Hematopoietic multipotent progenitor cell treated with erythropoietin and hydrocortisone succinate and interleukin-3 and kit ligand, for 6 days (in vitro differentiated cells): ENCODE measurements around the gene PXK.
A peak's percentile ranks its signal among the peaks of the same experiment; 100 is the strongest.
"Not testable (repeated sequence)": the region's sequence is repeated elsewhere in the genome, so short reads cannot be mapped to it uniquely, and the experiment has no call there.

Experiments
- DNase-seq: peaks from one replicate; pipeline ENCODE4 v3.0.0-alpha.2; 2015

The PXK gene

DNA sequence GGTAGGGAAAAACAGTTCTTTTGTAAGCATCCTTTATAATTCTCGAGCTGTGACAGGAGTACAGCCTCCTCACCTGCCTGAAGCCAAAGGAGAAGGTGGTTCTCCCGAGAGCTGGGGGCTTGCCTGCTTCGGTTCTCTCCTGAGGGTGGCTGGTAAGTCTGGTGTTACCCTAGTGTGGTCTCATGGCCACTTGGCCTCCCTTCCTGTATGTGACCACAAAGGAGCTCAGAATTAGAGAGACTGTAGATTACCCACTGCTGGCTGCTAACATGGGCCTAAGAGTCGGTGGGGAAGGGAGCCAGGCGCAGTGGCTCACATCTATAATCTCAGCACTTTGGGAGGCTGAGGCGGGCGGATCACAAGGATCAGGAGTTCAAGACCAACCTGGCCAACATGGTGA is 88.3 kb downstream of the PXK start:
- no peak for DNase-seq

DNA sequence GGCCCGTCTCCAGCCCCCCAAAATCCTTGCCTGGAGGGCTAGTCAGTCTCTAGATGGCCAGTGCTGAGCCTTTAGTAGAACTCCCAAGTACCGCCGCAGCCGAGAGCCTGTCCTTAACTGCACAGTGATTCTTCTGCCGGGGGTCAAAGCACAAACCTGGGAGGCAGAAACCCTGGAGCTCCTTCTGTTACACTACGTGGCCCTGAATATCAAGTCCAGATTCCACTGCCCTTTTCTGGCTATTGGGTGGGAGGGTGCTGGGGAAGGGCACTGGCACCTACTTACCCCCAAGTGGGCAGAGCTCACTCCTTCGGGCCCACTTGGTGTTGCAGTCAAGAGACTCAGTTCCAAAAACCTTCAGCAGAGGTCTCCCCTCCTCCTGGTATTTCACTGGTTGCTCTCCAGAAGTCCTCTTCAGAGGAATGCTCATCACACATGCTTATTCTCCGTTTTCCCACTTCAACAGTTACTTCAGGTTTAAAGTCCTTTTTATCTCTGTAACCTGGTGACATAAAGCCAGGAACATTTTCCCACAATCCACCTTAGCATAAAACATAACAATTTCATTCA is 90.1 kb downstream of the PXK start:
- DNase-seq, result peak; percentile 26

GRCh38 chr3:58424613-58425012 is 91.9 kb downstream of the PXK start:
- no peak for DNase-seq

- DNase-seq, result no peak
Observed at GRCh38 chr3:58425782-58426181, 93.1 kb downstream of the PXK start.

GRCh38 chr3:58427661-58428361 is 95.1 kb downstream of the PXK start:
- DNase-seq, result no peak

DNA sequence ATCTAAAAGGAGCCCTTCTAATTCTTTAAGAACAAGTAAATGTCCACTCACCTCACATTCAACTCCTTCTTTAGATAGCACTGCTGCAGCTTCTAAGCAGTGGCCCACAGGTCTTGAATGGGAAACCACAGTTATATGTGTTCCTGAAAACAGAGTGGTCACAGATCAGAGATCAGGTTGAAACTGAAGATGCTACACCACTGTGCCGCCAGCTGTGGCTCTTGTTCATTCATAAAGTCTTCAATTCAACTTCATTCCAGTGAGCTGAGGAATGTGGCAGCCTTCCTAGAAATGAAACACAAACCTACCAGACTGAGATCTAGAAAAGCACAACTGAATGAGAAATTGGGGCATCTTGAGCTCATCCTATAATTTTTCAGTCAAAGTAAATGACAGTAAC is 97.0 kb downstream of the PXK start:
- no peak for DNase-seq

- no peak for DNase-seq
Observed at GRCh38 chr3:58432905-58433304, 100.2 kb downstream of the PXK start.

GRCh38 chr3:58433400-58434167 is 100.9 kb downstream of the PXK start, which contains the start of gene PDHB:
PDHB (minus strand) TSS chr3:58433832; CDS start chr3:58433809, 23 bp downstream.
- peak; percentile 94 for DNase-seq

- DNase-seq, result no peak
Observed at GRCh38 chr3:58434168-58434504, 101.4 kb downstream of the PXK start.

DNA sequence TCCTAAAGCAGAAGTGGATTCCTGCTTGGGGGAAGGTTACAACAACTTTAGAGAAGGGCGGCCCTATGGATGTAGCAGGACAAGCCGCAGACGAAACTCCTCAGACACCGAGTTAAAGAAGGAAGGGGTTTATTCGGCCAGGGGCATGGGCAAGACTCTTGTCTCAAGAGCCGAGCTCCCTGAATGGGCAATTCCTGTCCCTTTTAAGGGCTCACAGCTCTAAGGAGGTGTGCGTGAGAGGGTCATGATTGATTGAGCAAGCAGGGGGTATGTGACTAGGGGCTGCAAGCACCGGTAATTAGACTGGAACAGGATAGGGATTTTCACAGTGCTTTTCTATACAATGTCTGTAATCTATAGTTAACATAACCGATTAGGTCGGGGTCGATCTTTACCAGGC is 101.8 kb downstream of the PXK start:
- no peak for DNase-seq

GRCh38 chr3:58434990-58435389 is 102.3 kb downstream of the PXK start:
- no peak for DNase-seq

GRCh38 chr3:58437276-58437675 is 104.6 kb downstream of the PXK start:
- DNase-seq, result not testable (repeated sequence)

GRCh38 chr3:58440996-58441355 is 108.3 kb downstream of the PXK start:
- DNase-seq, result not testable (repeated sequence)

- no peak for DNase-seq
Observed at GRCh38 chr3:58441514-58442450, 109.1 kb downstream of the PXK start.

GRCh38 chr3:58452176-58452575 is 119.5 kb downstream of the PXK start:
- DNase-seq, result no peak

GRCh38 chr3:58459160-58459559 is 126.5 kb downstream of the PXK start:
- no peak for DNase-seq

DNA sequence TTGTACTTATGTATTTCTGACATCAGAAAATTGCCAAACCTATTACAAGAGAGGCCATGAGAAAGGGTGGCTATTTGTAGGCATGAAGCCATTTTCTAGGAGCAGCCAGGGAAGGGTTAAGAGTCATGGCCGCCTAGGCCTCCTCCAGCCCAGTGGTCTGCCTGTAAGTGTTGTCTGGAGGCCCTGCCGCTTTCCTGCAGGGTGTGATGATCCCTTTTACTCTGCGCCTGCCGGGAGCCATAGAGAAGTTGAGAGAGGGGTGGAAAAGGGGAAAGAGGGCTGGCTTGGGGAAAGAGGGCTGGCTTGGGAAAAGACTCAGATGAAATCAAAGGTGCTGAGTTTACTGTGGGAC is 130.1 kb downstream of the PXK start:
- no peak for DNase-seq

DNA sequence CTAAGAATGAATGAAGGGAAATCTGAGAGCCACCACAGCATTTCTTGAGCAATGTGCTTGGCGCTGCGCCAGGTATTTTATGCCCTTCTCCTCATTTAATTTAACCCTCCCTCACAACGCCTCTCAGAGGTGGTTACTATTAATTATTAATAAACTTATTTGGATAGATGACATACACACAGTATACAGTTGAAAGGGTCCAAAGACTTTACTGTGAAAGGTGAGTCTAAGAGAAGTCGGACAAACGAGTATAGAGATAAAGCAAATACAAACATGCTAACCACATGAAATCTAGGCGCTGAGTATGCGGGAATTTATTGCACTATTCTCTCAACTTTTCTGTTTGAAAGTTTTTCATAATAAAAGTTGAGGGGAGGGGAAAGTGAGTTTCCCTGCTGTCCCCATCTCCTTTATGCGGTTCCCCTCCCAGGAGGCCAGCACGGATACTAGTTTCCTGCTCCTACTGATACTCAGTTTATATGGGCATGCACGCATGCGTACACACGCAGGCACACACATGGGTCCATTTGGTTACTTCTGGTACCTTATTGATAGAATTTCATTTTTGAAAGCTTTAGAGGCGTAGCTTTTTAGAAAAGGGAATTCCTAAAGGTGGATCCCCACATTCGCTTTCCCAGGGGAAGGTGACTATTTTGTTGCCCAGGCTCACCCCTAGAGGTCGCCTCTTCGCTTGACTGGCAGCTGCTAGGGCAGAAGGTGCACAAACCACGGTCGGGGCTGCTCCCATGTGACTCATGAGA is 130.7 kb downstream of the PXK start:
- peak; percentile 85 for DNase-seq

DNA sequence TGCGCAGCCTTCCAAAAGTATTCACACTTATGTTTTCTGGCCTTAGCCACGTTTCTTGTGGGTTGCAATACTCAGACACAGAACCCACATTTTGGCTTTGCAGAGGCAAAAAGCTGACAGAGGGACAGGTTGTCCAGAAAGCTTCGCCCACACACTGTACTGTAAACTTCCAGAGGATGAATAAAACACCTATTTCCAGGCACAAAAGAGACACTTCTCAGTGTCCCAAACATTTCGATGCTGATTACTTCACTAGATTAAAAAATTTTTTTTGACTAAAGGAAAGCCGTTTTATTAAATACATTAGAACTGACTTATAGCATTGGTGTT is 131.2 kb downstream of the PXK start:
- DNase-seq, result no peak

- DNase-seq, result no peak
Observed at GRCh38 chr3:58464866-58465265, 132.2 kb downstream of the PXK start.

DNA sequence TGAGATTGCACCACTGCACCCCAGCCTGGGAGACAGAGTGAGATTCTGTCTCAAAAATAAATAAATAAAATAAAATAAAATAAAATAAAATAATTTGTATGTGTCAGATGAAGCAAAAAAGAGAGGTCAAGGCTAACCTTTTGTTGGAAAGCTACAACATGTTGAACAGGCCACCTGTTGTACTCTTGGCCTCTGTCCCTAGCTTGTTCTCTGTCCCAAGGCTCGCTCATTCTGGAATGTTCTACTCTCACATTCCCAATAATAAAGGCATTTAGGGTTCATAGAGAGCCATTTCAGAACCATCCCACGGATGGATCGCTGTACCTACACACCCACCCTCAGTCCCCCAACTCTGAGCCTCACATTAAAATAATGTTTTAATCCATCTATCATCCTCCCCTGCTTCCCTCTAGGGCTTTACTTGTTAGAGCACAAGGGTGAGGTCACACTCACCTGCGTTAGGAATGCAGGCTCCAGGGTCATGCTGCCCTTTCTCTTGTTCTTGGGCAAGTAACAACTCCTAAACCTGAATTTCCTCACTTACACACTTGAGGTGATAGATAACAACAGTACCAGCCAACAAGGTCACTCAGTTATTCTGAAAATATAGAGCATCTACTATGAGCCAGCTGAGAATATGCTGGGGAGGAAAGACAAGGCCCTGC is 134.3 kb downstream of the PXK start:
- DNase-seq, result no peak

- no peak for DNase-seq
Observed at GRCh38 chr3:58469096-58469495, 136.4 kb downstream of the PXK start.
